Activated CD4-positive, CD25-positive, alpha-beta regulatory T cell treated with anti-CD3 and anti-CD28 coated beads, Interleukin-2, amount 50 U/mL, for 24 hours (primary cell): ENCODE results near the gene CDC42EP1.

ENCODE experiments used
- ATAC-seq, 2 donors: fragments of 150-1000 bp; cut with Tn5 transposase; one replicate each; pipeline ENCODE4 v1.10.0; 2021; ENCODE audit warnings: mild to moderate bottlenecking in 1 of 2, moderate library complexity in 1 of 2

CDC42EP1 gene

DNA sequence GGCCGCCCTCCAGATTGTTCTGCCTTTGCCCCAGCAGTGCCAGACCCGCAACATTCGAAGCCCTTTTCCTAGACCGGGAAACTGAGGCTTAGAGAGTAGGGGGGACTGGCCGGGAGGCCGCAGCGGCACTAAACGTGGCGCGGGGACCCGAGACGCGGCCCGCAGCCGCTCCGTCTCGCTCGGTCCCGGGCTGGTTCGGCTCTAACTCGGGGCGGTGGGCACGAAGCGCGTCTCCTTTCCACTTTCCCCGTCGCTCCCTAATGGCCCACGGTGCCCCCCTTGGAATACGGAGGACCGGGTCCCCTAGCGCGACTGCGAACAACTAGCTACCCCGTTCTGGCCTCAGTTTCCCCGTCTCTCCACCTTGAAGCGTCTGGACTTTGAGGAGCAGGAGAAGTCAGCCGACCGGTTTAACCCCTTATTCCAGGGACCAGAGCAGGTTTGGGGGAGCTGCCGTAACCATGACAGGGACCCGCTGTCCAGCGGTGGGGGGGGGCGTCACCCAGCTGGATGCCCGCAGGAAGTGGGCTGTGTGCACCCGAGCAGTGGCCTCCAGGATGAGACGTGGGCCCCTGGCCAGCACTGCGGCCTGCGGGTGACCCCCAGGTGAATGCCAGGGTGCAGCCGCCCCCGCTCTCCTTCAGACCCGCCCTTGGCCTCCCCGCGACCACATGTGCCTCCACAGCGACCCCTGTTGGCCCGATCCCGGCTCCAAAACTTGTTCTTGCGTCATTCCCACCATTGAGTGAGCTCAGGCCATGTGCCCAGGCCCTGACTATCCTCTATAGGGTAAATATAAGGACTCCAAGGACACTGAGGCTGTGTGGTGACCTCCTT, 1.1 kb downstream of the CDC42EP1 start:
- peak; percentile 60 to 67 for ATAC-seq

DNA sequence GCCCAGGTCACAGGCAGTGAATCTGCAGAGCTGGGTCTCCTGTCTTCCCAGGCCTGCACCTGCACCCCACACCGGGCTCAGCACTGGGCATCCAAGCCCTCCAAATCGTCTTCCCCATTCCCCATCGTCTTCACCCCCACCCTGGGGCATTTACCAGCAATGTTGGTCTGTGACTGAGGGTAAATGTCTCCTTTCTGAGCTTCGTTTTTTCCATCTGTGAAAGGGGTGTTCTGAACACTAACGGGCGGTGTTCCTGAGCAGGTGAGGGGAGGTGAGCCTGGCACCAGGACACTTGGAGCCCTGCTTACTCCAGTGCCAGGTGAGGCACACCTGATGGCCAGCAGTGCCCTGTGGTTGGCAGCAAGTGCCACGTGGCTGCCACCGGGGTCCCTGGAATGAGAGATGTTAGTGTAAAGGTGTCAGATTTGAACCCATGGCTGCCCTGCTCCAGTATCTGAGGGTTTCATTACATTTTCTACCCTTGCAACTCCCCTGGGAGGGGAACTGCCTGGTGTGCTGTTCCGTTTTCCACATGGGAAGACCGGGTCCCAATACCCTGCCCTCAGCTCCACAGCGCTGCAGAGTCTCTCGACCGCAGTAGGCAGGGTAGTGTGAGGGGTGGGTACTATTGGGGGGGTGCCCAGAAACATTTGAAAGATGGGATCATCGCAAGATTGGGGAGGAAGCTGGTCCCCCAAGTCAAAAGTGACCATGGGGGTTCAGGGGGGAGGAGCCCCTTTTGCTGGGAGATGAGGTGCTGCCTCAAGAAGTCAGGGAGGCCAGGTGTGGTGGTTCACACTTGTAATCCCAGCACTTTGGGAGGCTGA, 2.0 kb downstream of the CDC42EP1 start:
- no peak for ATAC-seq

DNA sequence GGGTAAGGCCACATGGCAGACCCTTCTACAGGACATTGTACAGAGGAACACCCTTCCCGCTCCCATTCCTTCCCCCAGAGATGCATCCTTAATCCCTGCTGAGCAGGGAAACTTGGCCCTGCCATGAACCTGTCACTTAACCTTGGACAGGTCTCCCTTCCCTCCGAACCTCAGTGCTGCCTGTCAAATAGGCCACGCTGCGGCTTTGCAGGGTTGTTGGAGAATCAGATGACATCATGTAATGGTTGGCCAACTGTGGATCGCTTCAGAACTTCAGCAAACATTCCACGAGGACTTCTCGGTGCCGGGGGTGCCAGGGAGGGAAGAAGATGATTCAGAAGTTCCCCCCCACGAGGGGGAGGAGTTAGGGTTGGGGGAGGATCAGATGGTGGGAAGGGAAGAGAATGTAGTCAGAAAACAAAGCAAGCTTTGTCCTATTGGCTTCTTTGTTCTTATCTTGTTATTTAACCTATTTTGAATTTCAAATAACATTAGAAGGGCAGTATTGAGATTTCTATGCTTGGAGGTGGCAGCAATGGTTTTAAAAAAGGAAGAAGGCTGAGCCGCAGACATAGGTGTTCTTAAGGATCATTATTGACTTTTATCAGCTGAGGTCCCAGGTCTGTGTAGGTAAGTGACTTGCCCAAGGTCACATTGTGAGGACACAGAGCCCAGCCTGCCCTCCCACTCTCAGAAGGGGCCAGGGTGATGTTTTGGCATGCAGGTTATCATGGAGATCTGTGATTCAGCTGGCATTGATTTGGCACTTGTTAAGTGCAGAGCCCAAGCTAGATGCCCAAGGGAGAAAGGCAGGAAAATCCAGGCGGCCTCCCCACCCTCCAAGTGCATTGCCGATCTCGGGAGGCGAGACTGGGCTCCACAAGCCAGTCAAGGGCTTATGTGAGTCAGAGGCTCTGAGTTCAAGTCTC, 3.1 kb downstream of the CDC42EP1 start:
- ATAC-seq = no peak

DNA sequence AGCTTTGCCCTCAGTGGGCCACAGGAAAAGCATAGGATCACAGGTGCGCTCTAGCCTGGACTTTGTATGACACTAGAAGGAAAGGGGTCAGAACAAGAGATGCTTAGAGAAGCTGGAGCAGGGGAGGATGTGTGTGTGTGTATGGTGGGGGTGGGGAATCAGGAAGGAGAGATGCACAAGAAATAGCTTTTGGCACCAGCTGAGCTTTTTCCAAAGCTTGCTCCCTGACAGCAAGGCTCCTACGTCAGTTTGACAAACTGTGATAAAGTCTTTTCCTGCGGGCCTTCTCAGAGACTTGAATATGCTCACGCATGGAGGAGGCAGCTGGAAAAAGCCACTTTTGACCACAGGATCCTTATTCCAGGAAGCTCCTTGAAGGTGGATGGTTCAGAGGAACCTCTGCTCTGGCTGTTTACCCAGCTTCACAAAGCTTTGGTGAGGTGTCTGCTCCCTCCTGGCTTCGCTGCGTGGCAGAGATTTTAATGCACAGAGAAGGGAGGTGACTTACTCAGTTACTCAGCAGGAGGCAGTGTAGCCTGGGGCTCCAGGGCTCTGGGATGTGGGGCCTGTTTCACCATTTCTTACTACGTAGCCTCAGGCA, 3.9 kb downstream of the CDC42EP1 start:
- no peak for ATAC-seq

DNA sequence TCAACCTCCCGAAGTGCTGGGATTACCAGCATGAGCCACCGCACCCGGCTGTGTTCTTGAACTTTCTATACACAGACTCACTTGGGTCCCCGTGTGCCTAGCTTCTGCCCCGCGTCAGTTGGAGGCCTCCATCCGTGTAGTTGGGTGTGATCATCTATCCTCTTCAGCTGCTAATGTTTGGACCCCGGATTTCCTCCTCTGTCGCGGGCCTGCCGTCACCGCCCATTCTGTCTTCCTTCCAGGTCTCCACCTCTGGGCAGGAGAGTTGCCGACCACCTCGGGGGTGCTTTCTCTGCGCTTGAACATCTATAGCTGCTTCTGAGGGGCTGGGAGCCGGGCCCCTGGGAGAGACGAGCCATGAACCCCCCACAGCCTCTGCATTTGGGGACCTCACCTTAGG, 5.5 kb downstream of the CDC42EP1 start:
- ATAC-seq = no peak

DNA sequence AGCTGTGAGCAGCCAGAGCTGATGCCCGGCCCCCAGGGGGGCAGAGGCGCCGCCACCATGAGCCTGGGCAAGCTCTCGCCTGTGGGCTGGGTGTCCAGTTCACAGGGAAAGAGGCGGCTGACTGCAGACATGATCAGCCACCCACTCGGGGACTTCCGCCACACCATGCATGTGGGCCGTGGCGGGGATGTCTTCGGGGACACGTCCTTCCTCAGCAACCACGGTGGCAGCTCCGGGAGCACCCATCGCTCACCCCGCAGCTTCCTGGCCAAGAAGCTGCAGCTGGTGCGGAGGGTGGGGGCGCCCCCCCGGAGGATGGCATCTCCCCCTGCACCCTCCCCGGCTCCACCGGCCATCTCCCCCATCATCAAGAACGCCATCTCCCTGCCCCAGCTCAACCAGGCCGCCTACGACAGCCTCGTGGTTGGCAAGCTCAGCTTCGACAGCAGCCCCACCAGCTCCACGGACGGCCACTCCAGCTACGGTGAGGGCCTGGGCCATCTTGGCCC, 6.1 kb downstream of the CDC42EP1 start:
- peak in 1 of 2 donors; percentile 12 for ATAC-seq

DNA sequence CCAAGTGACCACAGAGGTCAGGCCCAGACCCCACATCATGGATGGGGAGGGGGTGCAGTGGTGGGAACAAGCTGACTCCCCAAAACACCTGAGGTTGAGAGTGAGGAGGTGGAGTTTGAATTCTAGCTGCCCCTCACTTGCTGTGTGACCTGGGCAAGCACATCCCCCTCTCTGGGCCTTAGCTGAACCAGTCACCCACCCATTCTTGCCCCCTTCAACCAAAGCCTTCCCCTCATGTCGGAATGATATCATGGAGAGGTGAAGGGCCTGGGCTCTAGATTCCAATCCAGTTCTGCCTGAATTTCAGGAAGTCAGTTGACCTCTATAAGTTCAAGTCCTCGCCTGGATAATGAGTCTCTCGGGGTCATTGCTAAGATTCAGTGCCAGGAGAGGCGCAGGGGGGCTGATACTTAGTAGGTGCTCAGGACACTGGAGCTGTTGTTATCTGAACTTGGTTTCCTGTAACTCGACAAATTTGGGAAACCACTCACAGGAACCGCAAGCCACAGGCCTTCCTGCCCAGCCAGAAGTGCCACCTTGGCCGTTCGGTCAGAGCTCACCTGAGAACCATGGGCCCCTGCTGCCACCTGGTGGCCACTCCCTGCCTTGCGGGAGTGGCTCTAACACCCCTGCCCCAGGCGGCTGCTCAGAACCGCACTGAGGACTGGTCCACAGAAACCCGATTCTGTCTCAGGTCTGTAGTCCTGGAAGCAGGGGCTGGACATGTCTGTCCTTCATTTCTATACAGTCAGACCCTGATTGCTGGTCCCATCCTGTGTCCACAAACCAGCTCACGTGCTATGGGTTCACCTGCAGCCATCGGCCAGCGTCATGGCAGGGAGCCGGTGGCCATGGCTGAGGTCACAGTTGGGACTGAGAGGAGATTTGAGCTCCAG, 6.9 kb downstream of the CDC42EP1 start:
- peak; percentile 93 for ATAC-seq

DNA sequence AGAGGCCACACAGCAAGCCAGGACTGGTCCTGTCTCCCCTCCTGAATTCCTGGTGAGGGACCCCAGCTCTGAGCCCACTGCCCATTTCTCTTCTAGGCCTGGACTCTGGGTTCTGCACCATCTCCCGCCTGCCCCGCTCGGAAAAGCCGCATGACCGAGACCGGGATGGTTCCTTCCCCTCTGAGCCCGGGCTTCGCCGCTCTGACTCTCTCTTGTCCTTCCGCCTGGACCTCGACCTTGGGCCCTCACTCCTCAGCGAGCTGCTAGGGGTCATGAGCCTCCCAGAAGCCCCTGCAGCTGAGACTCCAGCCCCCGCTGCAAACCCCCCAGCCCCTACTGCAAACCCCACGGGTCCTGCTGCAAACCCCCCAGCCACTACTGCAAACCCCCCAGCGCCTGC, 7.7 kb downstream of the CDC42EP1 start:
- no peak for ATAC-seq

DNA sequence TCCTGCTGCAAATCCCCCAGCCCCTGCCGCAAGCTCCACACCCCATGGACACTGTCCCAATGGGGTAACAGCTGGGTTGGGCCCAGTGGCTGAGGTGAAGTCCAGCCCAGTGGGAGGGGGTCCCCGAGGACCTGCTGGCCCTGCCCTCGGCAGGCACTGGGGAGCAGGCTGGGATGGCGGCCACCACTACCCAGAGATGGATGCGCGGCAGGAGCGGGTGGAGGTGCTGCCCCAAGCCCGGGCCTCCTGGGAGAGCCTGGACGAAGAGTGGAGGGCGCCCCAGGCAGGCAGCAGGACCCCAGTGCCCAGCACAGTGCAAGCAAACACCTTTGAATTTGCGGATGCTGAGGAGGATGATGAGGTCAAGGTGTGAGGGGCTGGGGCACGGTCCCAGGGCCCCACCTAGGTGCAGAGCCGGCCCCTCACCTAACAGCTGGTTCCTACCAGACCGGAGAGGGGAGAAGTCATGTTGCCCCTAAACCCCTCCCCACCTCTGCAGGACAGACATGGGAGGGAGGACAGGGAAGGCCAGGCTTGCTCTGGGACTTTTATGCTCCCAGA, 8.2 kb downstream of the CDC42EP1 start:
- no peak for ATAC-seq

DNA sequence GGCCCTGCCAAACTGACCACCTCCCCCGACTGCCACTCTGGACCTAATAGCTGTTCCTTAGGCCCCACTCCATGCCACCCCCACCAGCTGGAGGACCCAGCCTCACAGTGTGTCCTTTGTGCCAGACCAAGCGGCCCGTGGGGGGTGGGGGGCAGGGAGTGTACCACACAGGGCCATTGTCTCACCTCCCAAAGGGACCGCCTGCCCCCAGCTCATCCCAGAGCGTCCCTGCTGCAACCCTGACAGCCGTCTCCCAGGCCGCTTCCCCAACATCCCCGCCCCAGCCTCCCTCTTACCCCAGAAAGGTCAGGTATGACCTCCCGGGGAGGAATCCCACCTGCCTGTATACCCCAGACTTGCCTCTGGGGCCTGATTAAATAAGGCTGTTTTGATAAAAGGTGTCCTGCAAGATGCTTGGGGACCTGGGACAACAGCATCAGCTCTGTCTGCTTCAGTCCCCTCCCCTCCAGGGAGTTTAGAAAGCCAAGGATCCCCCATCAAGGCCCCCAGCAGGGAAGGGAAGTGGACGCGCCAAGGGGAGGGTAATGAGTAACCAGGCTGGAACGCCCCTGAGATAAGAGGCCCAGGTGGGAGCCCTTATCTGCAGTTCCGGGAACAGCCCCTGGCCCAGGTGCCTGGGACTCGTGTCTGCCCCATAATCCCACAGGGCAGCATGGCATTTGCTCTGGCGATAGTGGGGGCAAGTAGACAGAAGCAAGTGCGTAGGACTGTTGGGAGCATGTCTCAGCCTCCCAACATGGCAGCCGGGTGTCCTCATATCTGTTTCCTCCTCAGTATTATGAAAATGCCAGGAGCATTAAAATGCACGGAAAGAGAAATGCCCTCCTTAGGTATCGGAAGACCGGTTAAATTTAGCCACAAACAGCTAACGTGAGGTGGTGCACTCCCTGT, 9.0 kb downstream of the CDC42EP1 start:
- no peak for ATAC-seq

DNA sequence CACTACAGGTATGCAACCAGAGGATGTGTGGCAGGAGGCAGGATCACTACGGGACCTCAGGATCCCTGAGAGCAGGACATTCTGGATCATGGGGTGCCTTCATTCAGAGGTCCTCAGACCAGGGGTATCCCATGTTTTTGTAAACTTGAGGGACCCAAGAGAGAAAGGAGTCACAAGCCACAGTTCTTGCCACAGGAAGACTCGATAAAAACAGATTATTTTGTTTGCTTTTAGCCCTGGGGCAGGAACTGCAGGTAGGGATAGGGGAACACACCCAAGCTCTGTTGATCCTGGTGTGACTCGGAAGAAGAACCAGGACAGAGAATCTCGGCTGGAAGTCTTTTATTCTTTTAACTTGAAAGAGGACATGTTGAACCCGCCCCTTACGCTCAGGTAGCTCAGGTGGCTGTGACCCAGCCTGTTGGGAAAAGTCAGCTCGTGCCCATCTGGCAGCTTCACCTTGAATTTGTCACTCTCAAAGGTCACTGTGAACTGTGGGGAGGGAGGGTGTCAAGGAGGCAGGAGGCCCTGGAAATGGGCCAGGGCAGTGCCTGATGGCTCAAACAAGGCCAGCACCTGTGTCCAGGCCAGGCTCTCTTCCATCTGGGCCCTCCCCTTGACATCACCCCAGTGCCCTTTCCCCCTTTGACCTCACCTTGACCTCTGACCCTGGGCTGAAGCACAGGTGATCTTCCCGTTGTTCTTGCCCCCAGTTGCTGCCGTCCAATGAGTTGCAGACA, 9.8 kb downstream of the CDC42EP1 start:
- no peak for ATAC-seq

DNA sequence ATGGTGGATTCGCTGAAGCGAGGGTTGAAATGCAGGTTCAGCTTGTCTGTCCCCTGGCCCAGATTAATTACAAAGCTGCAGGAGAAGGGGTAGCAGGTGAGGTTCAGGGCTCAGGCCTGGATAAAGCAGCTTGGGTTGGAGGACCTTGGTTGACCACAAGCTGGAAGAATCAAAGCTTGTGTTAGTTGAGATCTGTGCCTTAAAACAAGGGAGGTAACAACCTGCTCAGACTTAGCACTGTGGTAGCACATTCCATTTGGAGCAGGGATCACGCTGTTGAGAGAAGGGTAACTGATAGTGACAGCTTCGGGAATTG, 10.3 kb downstream of the CDC42EP1 start:
- ATAC-seq = no peak

DNA sequence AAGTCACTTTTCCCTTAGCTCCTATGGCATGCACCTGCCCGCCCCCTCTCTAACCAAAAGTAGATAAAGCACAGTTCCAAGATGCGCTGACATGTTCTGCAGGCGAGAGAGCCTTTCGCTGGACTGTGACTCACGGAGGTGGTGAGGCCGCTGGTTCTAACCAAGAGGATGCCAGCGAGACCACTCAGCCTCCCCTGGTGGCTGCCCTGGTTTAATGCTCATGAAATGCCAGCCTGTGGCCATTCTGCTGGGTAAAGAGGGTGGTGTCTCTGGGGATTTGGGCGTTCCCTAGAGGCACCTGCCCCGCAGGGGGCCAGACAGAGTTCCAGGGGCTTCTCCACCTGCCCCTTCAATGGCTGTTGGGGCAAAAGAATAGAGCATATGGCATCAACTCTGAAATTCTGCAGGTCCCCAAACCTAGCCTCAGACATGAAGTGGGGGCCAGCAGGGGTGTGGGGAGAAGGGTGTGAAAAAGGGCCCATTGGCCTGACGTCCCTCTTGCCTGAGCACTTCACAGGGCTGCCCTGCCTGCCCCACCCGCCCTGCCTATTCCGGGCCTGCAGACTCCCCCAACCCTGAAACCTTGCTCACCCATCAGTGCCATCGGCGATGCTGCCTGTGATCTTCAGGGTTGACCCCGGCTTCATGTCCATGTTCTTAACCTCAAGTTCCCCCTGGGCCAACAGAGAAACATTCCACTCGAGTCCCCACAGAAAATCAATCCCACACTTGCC, 11.1 kb downstream of the CDC42EP1 start:
- no peak for ATAC-seq

DNA sequence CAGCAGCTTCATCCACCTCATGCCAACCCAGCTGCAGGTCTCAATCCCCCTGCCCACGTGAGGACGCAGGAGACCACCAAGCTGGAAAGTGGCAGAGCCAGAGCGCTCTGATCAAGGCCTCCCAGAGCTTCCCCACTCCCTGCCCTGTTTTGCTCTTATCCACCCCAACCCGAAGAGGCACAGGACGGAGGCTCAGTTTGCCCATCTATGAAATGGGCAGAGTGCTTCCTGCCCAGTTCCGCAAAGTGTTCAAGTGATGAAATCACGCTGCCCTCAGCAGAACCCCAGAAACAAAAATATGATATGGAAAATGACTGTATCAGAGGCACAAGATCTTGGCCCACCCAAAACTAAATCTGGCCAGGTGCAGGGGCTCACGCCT, 11.7 kb downstream of the CDC42EP1 start:
- no peak for ATAC-seq

DNA sequence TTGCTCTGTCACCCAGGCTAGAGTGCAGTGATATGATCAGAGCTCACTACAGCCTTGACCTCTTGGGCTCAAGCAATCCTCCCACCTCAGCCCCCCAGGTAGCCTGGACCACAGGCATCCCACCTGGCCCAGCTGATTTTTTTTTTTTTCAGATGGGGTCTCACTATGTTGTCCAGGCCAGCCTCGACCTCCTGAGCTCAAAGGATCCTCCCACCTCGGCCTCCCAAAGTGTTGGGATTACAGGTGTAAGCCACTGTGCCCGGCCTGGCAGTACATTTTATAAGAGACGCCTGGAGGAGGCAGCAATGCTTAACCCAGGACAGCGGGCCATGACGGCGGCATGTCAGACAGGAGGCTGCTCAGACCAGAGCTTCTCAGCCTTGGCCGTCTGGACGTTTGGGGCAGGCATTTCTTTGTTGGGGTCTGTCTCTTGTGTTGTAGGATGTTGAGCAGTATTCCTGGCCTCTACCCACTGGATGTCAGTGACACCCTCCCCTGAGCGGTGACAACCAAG, 15.3 kb downstream of the CDC42EP1 start:
- ATAC-seq = no peak

DNA sequence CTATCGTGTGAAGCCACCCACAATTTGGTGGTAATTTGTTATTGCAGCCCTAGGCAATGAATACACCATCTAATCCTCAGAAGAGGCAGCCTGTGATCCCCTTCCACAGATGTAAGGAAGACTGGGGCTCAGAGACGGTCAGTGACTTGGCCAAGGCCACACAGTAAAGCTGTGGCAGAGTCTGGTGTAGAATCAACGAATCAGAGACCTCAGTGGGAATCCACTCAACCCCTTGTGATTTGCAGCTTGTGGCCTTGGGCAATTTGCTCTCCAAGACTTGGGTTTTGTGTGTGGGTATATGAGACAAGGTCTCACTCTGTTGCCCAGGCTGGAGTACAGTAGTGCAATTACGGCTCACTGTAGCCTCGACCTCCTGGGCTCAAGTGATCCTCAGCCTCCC, 17.7 kb downstream of the CDC42EP1 start:
- ATAC-seq = no peak

DNA sequence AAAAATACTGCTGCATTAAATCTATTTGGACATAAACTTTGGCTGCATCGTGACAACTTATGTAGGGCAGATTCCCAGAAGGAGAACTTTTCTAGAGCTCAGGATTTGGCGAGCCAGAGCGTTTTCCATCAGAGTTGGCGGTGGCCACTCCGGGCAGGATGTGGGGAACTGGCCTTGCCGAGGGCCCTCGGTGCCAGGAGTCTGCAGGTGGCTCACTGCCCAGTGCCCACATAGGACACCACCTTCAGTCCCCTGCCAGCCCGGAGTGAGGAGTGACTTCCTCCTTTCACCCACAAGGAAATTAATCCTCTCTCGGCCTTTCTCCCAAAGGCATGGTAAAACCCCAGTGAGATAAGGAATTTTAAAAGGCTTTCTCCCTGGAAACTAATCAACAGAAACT, 21.2 kb downstream of the CDC42EP1 start:
- no peak for ATAC-seq

DNA sequence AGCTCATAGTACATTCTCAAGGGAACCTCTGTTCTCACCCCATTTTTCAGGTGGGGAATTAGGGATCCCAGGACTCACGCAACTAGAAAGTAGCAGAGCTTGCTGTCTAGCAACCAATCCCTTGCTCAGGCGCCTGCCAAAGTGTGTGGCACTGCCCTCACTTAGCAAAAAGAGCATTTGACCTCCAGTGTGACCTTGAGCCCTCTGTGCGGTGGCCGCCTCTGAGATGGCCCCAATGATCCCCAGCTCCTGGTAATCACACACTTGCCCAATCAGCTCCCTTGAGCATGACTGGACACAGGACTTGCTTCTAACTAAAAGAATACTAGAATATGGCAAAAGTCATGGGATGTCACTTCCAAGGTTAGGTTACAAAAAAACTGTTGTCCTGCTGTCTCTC, 22.2 kb downstream of the CDC42EP1 start:
- ATAC-seq = no peak
